T-cell (primary cell): ENCODE measurements around the gene CES1. TPM values are rescaled to one million over a fixed set of nuclear protein-coding genes. Genes with fewer than 3 reads are reported as not detected.

Source experiments
- ATAC-seq, 4 experiments: fragments of 200-7000 bp in 3 of 4; fragments of 150-1000 bp in 1 of 4; cut with Tn5 transposase; replicated peaks in 1 of 4; 1 replicate in 3 of 4; 2 replicates in 1 of 4; pipeline ENCODE4 v1.10.0; 2021; ENCODE audit warnings: moderate library complexity in 3 of 4, mild to moderate bottlenecking in 2 of 4, moderate number of reproducible peaks in 1 of 4
- CTCF ChIA-PET, 2 donors: fragments of 300-600 bp; sonication (Branson Sonifier 250); formaldehyde crosslinking; loops; one replicate each; lab custom pipeline; 2022; ENCODE audit warnings: antibody characterized with exemption in 2 of 2; lab: Charles Lee
- POLR2A ChIA-PET, 2 donors: fragments of 300-600 bp; sonication (Branson Sonifier 250); formaldehyde crosslinking; loops; one replicate each; lab custom pipeline; 2022; ENCODE audit warnings: antibody characterized with exemption in 2 of 2; lab: Charles Lee
- DNase-seq, 35 experiments: peaks; one replicate each; pipeline versions ENCODE4 v3.0.0 to v3.0.0-alpha.2; 2013 to 2023
- H3K27ac ChIP-seq: one replicate; pipeline ENCODE4 v1.5.1; 2013; ENCODE audit warnings: low read length
- H3K27me3 ChIP-seq, 2 experiments: replicated peaks in 1 of 2; 1 replicate in 1 of 2; 2 replicates in 1 of 2; pipeline versions ENCODE4 v1.6.1 to v1.7.0; 2013; ENCODE audit warnings: low read length in 1 of 2, mixed read lengths in 1 of 2; ENCODE audit not compliant: control insufficient read depth in 2 of 2, insufficient read depth in 2 of 2; ENCODE audit errors: extremely low read depth in 1 of 2
- H3K36me3 ChIP-seq, 2 donors: 1 replicate in 1 of 2; 2 replicates in 1 of 2; pipeline versions ENCODE4 v1.6.1 to v1.7.0; 2013; ENCODE audit warnings: low read length in 1 of 2; ENCODE audit not compliant: control insufficient read depth in 2 of 2, insufficient read depth in 1 of 2; ENCODE audit errors: extremely low read depth in 1 of 2
- H3K4me1 ChIP-seq, 2 experiments: 1 replicate in 1 of 2; 2 replicates in 1 of 2; pipeline versions ENCODE4 v1.6.1 to v1.7.0; 2013; ENCODE audit warnings: low read length in 2 of 2, mixed read lengths in 1 of 2; ENCODE audit not compliant: insufficient read depth in 2 of 2, control insufficient read depth in 1 of 2; ENCODE audit errors: extremely low read depth in 1 of 2
- H3K4me3 ChIP-seq, 2 donors: 1 replicate in 1 of 2; 2 replicates in 1 of 2; pipeline versions ENCODE4 v1.5.1 to v1.7.0; 2013; ENCODE audit warnings: mild to moderate bottlenecking in 2 of 2, low read length in 1 of 2, moderate library complexity in 1 of 2; ENCODE audit not compliant: control insufficient read depth in 1 of 2; ENCODE audit errors: extremely low read depth in 1 of 2
- H3K9me3 ChIP-seq: 2 replicates; pipeline ENCODE4 v1.7.0; 2013
- H3K27ac Mint-ChIP-seq, 2 donors: one replicate each; pipeline ENCODE4 v1.8.0; 2020 to 2021; ENCODE audit warnings: mild to moderate bottlenecking in 2 of 2, mixed read lengths in 2 of 2
- H3K27me3 Mint-ChIP-seq, 2 donors: one replicate each; pipeline ENCODE4 v1.8.0; 2021 to 2022; ENCODE audit warnings: mixed read lengths in 2 of 2
- H3K36me3 Mint-ChIP-seq: one replicate; pipeline ENCODE4 v1.8.0; 2021; ENCODE audit warnings: mixed read lengths
- H3K4me1 Mint-ChIP-seq, 3 donors: one replicate each; pipeline ENCODE4 v1.8.0; 2020 to 2022; ENCODE audit warnings: mixed read lengths in 3 of 3, mild to moderate bottlenecking in 1 of 3
- H3K4me3 Mint-ChIP-seq, 3 donors: one replicate each; pipeline ENCODE4 v1.8.0; 2020 to 2022; ENCODE audit warnings: mild to moderate bottlenecking in 3 of 3, mixed read lengths in 3 of 3, moderate library complexity in 3 of 3
- H3K9me3 Mint-ChIP-seq, 3 donors: one replicate each; pipeline ENCODE4 v1.8.0; 2020 to 2022; ENCODE audit warnings: mixed read lengths in 3 of 3
- WGBS: methylation state at CpG from one replicate; pipeline ENCODE4 v1.1.5; 2013; ENCODE audit warnings: missing lambda C conversion rate; ENCODE audit not compliant: insufficient coverage; 5-methylcytosine and 5-hydroxymethylcytosine counted together
- total RNA-seq, 35 experiments: library from RNA in 6 of 35; stranded (reverse) in 6 of 35; fragments of 120-200 nt in 1 of 35; gene quantifications; one replicate each; pipeline versions ENCODE4 v1.2.1 to v1.2.4 and lab custom pipeline; 2013 to 2026

Gene CES1
- 1 to 10 TPM in 3 of 5 donors, under 1 TPM in 2; 0.79 to 3.3 (median 1.4) TPM for total RNA-seq
- total RNA-seq (2013), result 2.6 TPM
- 0 to 12.8 (median 0) reads per million in 29 experiments for total RNA-seq (lab: John Stamatoyannopoulos, UW)

GRCh38 chr16:55832773-55833691, at the start of gene CES1:
Gene CES1, minus strand, starts transcription at chr16:55833096. Its CDS starts 41 bp downstream, at chr16:55833055.
- ATAC-seq, result no peak
- no peaks in the 10 kb centered on the region for H3K4me1 ChIP-seq
- Mint-ChIP-seq H3K9me3 (no peaks in the 10 kb centered on the region), H3K4me3 (no peak within 1 kb of the TSS), H3K27me3 (peaks cover 0 to 15% of the 10 kb centered on the region in 2 donors), H3K4me1 (no peaks in the 10 kb centered on the region), H3K36me3 (no peaks in the 10 kb centered on the region), H3K27ac (no peak within 1 kb of the TSS)
- H3K27me3 ChIP-seq, result no peaks in the 10 kb centered on the region
- ChIA-PET CTCF (no interaction called here), POLR2A (no interaction called here)
- H3K36me3 ChIP-seq, result no peaks in the 10 kb centered on the region
- H3K9me3 ChIP-seq, result no peaks in the 10 kb centered on the region
- H3K4me3 ChIP-seq, result no peak within 1 kb of the TSS
- no peak for DNase-seq
- WGBS, result 79% methylated on average over 28 of the region's 30 CpGs
- H3K27ac ChIP-seq, result no peak within 1 kb of the TSS

GRCh38 chr16:55876854-55877253, 44.0 kb upstream of the CES1 start:
- no peak overlapping the region for H3K27ac Mint-ChIP-seq

GRCh38 chr16:55875273-55875672, 42.4 kb upstream of the CES1 start, which contains the start of gene CES5A:
Gene CES5A, minus strand, starts transcription at chr16:55875373. Its CDS starts 152 bp downstream, at chr16:55875221.
- ATAC-seq, result no peak

More at GRCh38 chr16:55876854-55877253, 44.0 kb upstream of the CES1 start:
- H3K27me3 Mint-ChIP-seq, result peaks cover 6 to 14% of the 10 kb centered on the region in 2 donors
- Histone ChIP-seq H3K36me3 (no peaks in the 10 kb centered on the region), H3K27ac (no peak overlapping the region), H3K9me3 (no peaks in the 10 kb centered on the region), H3K4me3 (no peak overlapping the region), H3K27me3 (peaks cover 0 to 14% of the 10 kb centered on the region in 2 experiments), H3K4me1 (no peaks in the 10 kb centered on the region)
- DNase-seq (no peak), ATAC-seq (no peak)
- H3K9me3 Mint-ChIP-seq, result no peaks in the 10 kb centered on the region
- POLR2A ChIA-PET, result no interaction called here
- CTCF ChIA-PET, result no interaction called here
- H3K36me3 Mint-ChIP-seq, result no peaks in the 10 kb centered on the region
- no peaks in the 10 kb centered on the region for H3K4me1 Mint-ChIP-seq
- no CpG with 5 or more reads among the region's 4 CpGs for WGBS
- no peak overlapping the region for H3K4me3 Mint-ChIP-seq

GRCh38 chr16:55873122-55873521, 40.2 kb upstream of the CES1 start:
- Histone ChIP-seq H3K36me3 (no peaks in the 10 kb centered on the region), H3K27me3 (peaks cover 0 to 15% of the 10 kb centered on the region in 2 experiments), H3K27ac (no peak overlapping the region), H3K9me3 (no peaks in the 10 kb centered on the region), H3K4me3 (no peak overlapping the region), H3K4me1 (no peaks in the 10 kb centered on the region)
- H3K36me3 Mint-ChIP-seq, result no peaks in the 10 kb centered on the region
- H3K27ac Mint-ChIP-seq, result no peak overlapping the region
- H3K27me3 Mint-ChIP-seq, result peaks cover 8 to 17% of the 10 kb centered on the region in 2 donors
- no peak overlapping the region for H3K4me3 Mint-ChIP-seq
- no peaks in the 10 kb centered on the region for H3K4me1 Mint-ChIP-seq
- H3K9me3 Mint-ChIP-seq, result no peaks in the 10 kb centered on the region
- DNase-seq, result no peak
- WGBS, result 91% methylated on average over 4 of the region's 5 CpGs
- ChIA-PET POLR2A (no interaction called here), CTCF (no interaction called here)
- ATAC-seq, result no peak

More at GRCh38 chr16:55875273-55875672, 42.4 kb upstream of the CES1 start, which contains the start of gene CES5A:
- Histone ChIP-seq H3K4me1 (no peaks in the 10 kb centered on the region), H3K27me3 (peaks cover 0 to 14% of the 10 kb centered on the region in 2 experiments), H3K36me3 (no peaks in the 10 kb centered on the region), H3K27ac (no peak within 1 kb of the TSS), H3K4me3 (no peak within 1 kb of the TSS), H3K9me3 (no peaks in the 10 kb centered on the region)
- Mint-ChIP-seq H3K4me3 (no peak within 1 kb of the TSS), H3K27ac (no peak within 1 kb of the TSS), H3K4me1 (no peaks in the 10 kb centered on the region), H3K27me3 (peaks cover 6 to 7% of the 10 kb centered on the region in 2 donors), H3K36me3 (no peaks in the 10 kb centered on the region), H3K9me3 (no peaks in the 10 kb centered on the region)
- CTCF ChIA-PET, result no interaction called here
- DNase-seq, result no peak
- POLR2A ChIA-PET, result no interaction called here
- WGBS, result 94% methylated on average over 2 of the region's 2 CpGs

GRCh38 chr16:55872130-55872529, 39.2 kb upstream of the CES1 start:
- ATAC-seq (no peak), DNase-seq (no peak)
- Mint-ChIP-seq H3K9me3 (no peaks in the 10 kb centered on the region), H3K4me1 (no peaks in the 10 kb centered on the region), H3K27me3 (peaks cover 12 to 19% of the 10 kb centered on the region in 2 donors), H3K4me3 (no peak overlapping the region), H3K36me3 (no peaks in the 10 kb centered on the region), H3K27ac (no peak overlapping the region)
- 75% methylated on average over 7 of the region's 7 CpGs for WGBS
- ChIA-PET CTCF (no interaction called here), POLR2A (no interaction called here)
- H3K4me1 ChIP-seq, result no peaks in the 10 kb centered on the region
- no peak overlapping the region for H3K4me3 ChIP-seq
- H3K9me3 ChIP-seq, result no peaks in the 10 kb centered on the region
- no peak overlapping the region for H3K27ac ChIP-seq
- H3K27me3 ChIP-seq, result peaks cover 0 to 19% of the 10 kb centered on the region in 2 experiments
- H3K36me3 ChIP-seq, result no peaks in the 10 kb centered on the region

GRCh38 chr16:55871411-55872038, 38.6 kb upstream of the CES1 start:
- Mint-ChIP-seq H3K27ac (no peak overlapping the region), H3K4me1 (no peaks in the 10 kb centered on the region), H3K9me3 (no peaks in the 10 kb centered on the region), H3K4me3 (no peak overlapping the region), H3K27me3 (peaks cover 12 to 18% of the 10 kb centered on the region in 2 donors), H3K36me3 (no peaks in the 10 kb centered on the region)
- CTCF ChIA-PET, result no interaction called here
- Histone ChIP-seq H3K27ac (no peak overlapping the region), H3K4me3 (no peak overlapping the region), H3K36me3 (no peaks in the 10 kb centered on the region), H3K4me1 (no peaks in the 10 kb centered on the region), H3K27me3 (peaks cover 0 to 15% of the 10 kb centered on the region in 2 experiments), H3K9me3 (no peaks in the 10 kb centered on the region)
- ATAC-seq, result no peak
- no peak for DNase-seq
- POLR2A ChIA-PET, result no interaction called here
- 92% methylated on average over 7 of the region's 10 CpGs for WGBS
